HEK293 (cell line): Measurements from ENCODE around the gene FLCN.

Source experiments
- GLI4 ChIP-seq: fragments of 450-650 bp; formaldehyde crosslinking; IDR thresholded peaks from 2 replicates; pipeline ENCODE4 v1.5.1; 2016; ENCODE audit warnings: missing biosample characterization, missing genetic modification characterization
- SP2 ChIP-seq: fragments of 450-650 bp; formaldehyde crosslinking; IDR thresholded peaks from 2 replicates; pipeline ENCODE4 v1.5.1; 2016; ENCODE audit warnings: missing biosample characterization, missing genetic modification characterization
- YY1 ChIP-seq: fragments of 450-650 bp; formaldehyde crosslinking; IDR thresholded peaks from 2 replicates; pipeline ENCODE4 v1.5.1; 2018; ENCODE audit warnings: missing biosample characterization, missing genetic modification characterization
- ZFP3 ChIP-seq: fragments of 450-650 bp; formaldehyde crosslinking; IDR thresholded peaks from 2 replicates; pipeline ENCODE4 v1.5.1; 2016; ENCODE audit warnings: low read depth, missing biosample characterization, missing genetic modification characterization
- ZNF274 ChIP-seq, 2 experiments: fragments of 200-500 bp in 1 of 2; fragments of 450-650 bp in 1 of 2; sonication (Bioruptor generic) in 1 of 2; formaldehyde crosslinking in 1 of 2; IDR thresholded peaks; 2 replicates each; pipeline versions ENCODE4 v1.5.1 to v1.6.1; 2014 to 2016; ENCODE audit warnings: borderline replicate concordance in 1 of 2, inconsistent platforms in 1 of 2, low read length in 1 of 2, missing biosample characterization in 1 of 2, missing genetic modification characterization in 1 of 2
- ZNF391 ChIP-seq: fragments of 450-650 bp; formaldehyde crosslinking; IDR thresholded peaks from 2 replicates; pipeline ENCODE4 v1.5.1; 2016; ENCODE audit warnings: low read depth, missing biosample characterization, missing genetic modification characterization, borderline replicate concordance
- ZNF404 ChIP-seq: fragments of 450-650 bp; formaldehyde crosslinking; IDR thresholded peaks from 2 replicates; pipeline ENCODE4 v1.5.1; 2017; ENCODE audit warnings: missing biosample characterization, missing genetic modification characterization
- TF ChIP-seq, protein P1 (sequence below): fragments of 450-650 bp; formaldehyde crosslinking; IDR thresholded peaks from 2 replicates; pipeline ENCODE4 v1.5.1; 2016; ENCODE audit warnings: missing biosample characterization, missing genetic modification characterization
- TF ChIP-seq, protein P2 (sequence below): sonication (generic); formaldehyde crosslinking; IDR thresholded peaks from 2 replicates; pipeline ENCODE4 v1.8.1; 2022; ENCODE audit warnings: mild to moderate bottlenecking, moderate library complexity, missing genetic modification reagents
- TF ChIP-seq, protein P3 (sequence below): fragments of 450-650 bp; formaldehyde crosslinking; IDR thresholded peaks from 2 replicates; pipeline ENCODE4 v1.5.1; 2016; ENCODE audit warnings: missing biosample characterization, missing genetic modification characterization
- TF ChIP-seq, protein P4 (sequence below): fragments of 450-650 bp; formaldehyde crosslinking; optimal IDR thresholded peaks from 2 replicates; pipeline ENCODE3; 2016; ENCODE audit warnings: missing biosample characterization, mild to moderate bottlenecking, missing genetic modification characterization

DNA sequence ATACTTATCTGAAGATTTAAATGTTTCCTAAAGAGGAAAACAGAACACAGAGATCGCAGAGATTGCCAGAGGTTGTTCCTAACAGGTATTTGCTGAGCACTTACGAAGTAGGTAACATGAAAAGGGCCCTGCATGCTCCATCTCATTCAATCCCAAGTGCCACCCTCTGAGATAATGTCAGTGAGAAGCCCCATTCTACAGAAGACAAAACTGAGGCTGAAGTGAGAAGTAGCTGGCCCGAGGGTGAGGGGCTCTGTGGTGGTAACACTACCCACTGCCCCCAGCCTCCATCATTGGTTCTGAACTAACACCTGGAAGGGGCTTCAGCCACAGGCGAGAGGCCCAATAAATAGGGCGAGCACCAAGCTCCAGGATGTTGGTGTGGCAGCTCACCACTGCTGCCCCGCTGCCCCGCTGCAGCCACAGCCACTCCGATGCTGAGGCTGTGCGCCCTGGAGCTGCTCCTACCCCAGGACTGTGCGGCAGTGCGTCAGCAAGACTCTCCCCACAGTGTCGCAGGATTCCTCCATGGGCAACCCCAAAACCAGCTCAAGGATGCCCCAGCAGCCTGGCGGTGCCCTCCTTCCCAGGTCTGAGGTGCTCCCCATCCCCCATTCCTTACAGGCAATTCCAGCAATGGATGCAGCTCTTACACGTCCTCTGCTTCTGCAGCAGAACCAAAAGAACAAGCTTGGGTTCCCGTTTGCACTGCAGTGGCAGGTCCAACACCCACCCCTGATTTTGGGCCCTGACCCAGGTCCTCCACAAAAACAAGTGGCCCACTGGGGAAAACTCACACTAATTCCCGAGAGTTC, 10.3 kb downstream of the FLCN start:
- TF ChIP-seq, protein P1, sequence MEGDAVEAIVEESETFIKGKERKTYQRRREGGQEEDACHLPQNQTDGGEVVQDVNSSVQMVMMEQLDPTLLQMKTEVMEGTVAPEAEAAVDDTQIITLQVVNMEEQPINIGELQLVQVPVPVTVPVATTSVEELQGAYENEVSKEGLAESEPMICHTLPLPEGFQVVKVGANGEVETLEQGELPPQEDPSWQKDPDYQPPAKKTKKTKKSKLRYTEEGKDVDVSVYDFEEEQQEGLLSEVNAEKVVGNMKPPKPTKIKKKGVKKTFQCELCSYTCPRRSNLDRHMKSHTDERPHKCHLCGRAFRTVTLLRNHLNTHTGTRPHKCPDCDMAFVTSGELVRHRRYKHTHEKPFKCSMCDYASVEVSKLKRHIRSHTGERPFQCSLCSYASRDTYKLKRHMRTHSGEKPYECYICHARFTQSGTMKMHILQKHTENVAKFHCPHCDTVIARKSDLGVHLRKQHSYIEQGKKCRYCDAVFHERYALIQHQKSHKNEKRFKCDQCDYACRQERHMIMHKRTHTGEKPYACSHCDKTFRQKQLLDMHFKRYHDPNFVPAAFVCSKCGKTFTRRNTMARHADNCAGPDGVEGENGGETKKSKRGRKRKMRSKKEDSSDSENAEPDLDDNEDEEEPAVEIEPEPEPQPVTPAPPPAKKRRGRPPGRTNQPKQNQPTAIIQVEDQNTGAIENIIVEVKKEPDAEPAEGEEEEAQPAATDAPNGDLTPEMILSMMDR (tag by site-specific recombination): no peak
- TF ChIP-seq ZNF404 (no peak), ZNF274 (IDR thresholded peaks at IDR 0.05; ENCODE audit: low read length) (no peak), ZNF274 (tag by site-specific recombination; IDR thresholded peaks at IDR 0.05; ENCODE audit: borderline replicate concordance) (no peak), SP2 (tag by site-specific recombination) (no peak), ZNF391 (tag by site-specific recombination) (no peak), GLI4 (tag by site-specific recombination) (no peak), ZFP3 (tag by site-specific recombination) (no peak), YY1 (tag by site-specific recombination) (no peak)
- TF ChIP-seq, protein P2, sequence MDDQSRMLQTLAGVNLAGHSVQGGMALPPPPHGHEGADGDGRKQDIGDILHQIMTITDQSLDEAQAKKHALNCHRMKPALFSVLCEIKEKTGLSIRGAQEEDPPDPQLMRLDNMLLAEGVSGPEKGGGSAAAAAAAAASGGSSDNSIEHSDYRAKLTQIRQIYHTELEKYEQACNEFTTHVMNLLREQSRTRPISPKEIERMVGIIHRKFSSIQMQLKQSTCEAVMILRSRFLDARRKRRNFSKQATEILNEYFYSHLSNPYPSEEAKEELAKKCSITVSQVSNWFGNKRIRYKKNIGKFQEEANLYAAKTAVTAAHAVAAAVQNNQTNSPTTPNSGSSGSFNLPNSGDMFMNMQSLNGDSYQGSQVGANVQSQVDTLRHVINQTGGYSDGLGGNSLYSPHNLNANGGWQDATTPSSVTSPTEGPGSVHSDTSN (CRISPR knock-in tag): no peak
- TF ChIP-seq, protein P3, sequence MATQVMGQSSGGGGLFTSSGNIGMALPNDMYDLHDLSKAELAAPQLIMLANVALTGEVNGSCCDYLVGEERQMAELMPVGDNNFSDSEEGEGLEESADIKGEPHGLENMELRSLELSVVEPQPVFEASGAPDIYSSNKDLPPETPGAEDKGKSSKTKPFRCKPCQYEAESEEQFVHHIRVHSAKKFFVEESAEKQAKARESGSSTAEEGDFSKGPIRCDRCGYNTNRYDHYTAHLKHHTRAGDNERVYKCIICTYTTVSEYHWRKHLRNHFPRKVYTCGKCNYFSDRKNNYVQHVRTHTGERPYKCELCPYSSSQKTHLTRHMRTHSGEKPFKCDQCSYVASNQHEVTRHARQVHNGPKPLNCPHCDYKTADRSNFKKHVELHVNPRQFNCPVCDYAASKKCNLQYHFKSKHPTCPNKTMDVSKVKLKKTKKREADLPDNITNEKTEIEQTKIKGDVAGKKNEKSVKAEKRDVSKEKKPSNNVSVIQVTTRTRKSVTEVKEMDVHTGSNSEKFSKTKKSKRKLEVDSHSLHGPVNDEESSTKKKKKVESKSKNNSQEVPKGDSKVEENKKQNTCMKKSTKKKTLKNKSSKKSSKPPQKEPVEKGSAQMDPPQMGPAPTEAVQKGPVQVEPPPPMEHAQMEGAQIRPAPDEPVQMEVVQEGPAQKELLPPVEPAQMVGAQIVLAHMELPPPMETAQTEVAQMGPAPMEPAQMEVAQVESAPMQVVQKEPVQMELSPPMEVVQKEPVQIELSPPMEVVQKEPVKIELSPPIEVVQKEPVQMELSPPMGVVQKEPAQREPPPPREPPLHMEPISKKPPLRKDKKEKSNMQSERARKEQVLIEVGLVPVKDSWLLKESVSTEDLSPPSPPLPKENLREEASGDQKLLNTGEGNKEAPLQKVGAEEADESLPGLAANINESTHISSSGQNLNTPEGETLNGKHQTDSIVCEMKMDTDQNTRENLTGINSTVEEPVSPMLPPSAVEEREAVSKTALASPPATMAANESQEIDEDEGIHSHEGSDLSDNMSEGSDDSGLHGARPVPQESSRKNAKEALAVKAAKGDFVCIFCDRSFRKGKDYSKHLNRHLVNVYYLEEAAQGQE (tag by site-specific recombination): no peak
- TF ChIP-seq, protein P4, sequence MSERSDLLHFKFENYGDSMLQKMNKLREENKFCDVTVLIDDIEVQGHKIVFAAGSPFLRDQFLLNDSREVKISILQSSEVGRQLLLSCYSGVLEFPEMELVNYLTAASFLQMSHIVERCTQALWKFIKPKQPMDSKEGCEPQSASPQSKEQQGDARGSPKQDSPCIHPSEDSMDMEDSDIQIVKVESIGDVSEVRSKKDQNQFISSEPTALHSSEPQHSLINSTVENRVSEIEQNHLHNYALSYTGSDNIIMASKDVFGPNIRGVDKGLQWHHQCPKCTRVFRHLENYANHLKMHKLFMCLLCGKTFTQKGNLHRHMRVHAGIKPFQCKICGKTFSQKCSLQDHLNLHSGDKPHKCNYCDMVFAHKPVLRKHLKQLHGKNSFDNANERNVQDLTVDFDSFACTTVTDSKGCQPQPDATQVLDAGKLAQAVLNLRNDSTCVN (tag by site-specific recombination): no peak
